Liver (tissue), 9 donors: Measurements from ENCODE around the gene AARSD1. TPM values are rescaled to one million over a fixed set of nuclear protein-coding genes. Genes with fewer than 3 reads are reported as not detected.

ENCODE experiments used
- DNase-seq: peaks from one replicate; pipeline ENCODE4 v3.0.0-alpha.2; 2017; ENCODE audit warnings: low spot score
- H3K27ac ChIP-seq, 2 donors: one replicate each; pipeline ENCODE4 v1.7.0; 2013; ENCODE audit warnings: inconsistent platforms in 2 of 2, low read length in 2 of 2, control low read depth in 1 of 2, low read depth in 1 of 2, mild to moderate bottlenecking in 1 of 2
- H3K27me3 ChIP-seq, 4 donors: one replicate each; pipeline versions ENCODE4 v1.6.1 to v1.7.0; 2013; ENCODE audit warnings: low read length in 3 of 4, inconsistent platforms in 1 of 4, mild to moderate bottlenecking in 1 of 4, moderate library complexity in 1 of 4; ENCODE audit not compliant: control insufficient read depth in 4 of 4, insufficient read depth in 4 of 4
- H3K36me3 ChIP-seq, 4 donors: one replicate each; pipeline versions ENCODE4 v1.6.1 to v1.7.0; 2013; ENCODE audit warnings: low read length in 3 of 4, mild to moderate bottlenecking in 3 of 4, low read depth in 1 of 4, moderate library complexity in 1 of 4; ENCODE audit not compliant: control insufficient read depth in 4 of 4, insufficient read depth in 3 of 4
- H3K4me1 ChIP-seq, 4 donors: one replicate each; pipeline versions ENCODE4 v1.6.1 to v1.7.0; 2013; ENCODE audit warnings: low read length in 3 of 4, mild to moderate bottlenecking in 3 of 4, moderate library complexity in 1 of 4; ENCODE audit not compliant: control insufficient read depth in 4 of 4, insufficient read depth in 4 of 4
- H3K4me3 ChIP-seq, 3 donors: one replicate each; pipeline versions ENCODE4 v1.6.1 to v1.7.0; 2013; ENCODE audit warnings: low read length in 3 of 3, control low read depth in 1 of 3, low read depth in 1 of 3, mild to moderate bottlenecking in 1 of 3
- H3K9ac ChIP-seq, 2 donors: one replicate each; pipeline ENCODE4 v1.7.0; 2013; ENCODE audit warnings: low read length in 2 of 2, mild to moderate bottlenecking in 2 of 2, moderate library complexity in 2 of 2, control low read depth in 1 of 2, low read depth in 1 of 2
- H3K9me3 ChIP-seq, 4 donors: one replicate each; pipeline versions ENCODE4 v1.6.1 to v1.7.0; 2013; ENCODE audit warnings: low read length in 3 of 4; ENCODE audit not compliant: control insufficient read depth in 4 of 4
- CTCF ChIP-seq: fragments of 150-350 bp; IDR thresholded peaks from 2 replicates; pipeline ENCODE4 v1.5.1; 2017; ENCODE audit warnings: improper control_type of control experiment, low read depth, low read length; ENCODE audit not compliant: missing input control
- EGR1 ChIP-seq, 2 donors: IDR thresholded peaks; 2 replicates each; pipeline ENCODE4 v1.6.1; 2016 to 2018; ENCODE audit warnings: antibody characterized with exemption in 2 of 2, low read depth in 2 of 2
- FOXA1 ChIP-seq: IDR thresholded peaks from 2 replicates; pipeline ENCODE4 v1.6.1; 2016; ENCODE audit warnings: antibody characterized with exemption
- GABPA ChIP-seq, 2 donors: IDR thresholded peaks in 1 of 2; conservative IDR thresholded peaks in 1 of 2; 2 replicates each; pipeline ENCODE4 v1.6.1; 2016; ENCODE audit warnings: antibody characterized with exemption in 2 of 2, mild to moderate bottlenecking in 1 of 2, moderate library complexity in 1 of 2
- JUND ChIP-seq, 2 donors: IDR thresholded peaks; 2 replicates each; pipeline ENCODE4 v1.6.1; 2016; ENCODE audit warnings: antibody characterized with exemption in 2 of 2
- MAX ChIP-seq: IDR thresholded peaks from 2 replicates; pipeline ENCODE4 v1.6.1; 2016; ENCODE audit warnings: antibody characterized with exemption
- RAD21 ChIP-seq, 2 donors: IDR thresholded peaks; 2 replicates each; pipeline ENCODE4 v1.6.1; 2016; ENCODE audit warnings: antibody characterized with exemption in 2 of 2, mild to moderate bottlenecking in 2 of 2
- SP1 ChIP-seq: IDR thresholded peaks from 2 replicates; pipeline ENCODE4 v1.6.1; 2018; ENCODE audit warnings: antibody characterized with exemption, mild to moderate bottlenecking
- YY1 ChIP-seq: IDR thresholded peaks from 2 replicates; pipeline ENCODE4 v1.6.1; 2016; ENCODE audit warnings: antibody characterized with exemption, mild to moderate bottlenecking
- WGBS: extraction: QIAGEN DNeasy Blood & Tissue Kit; methylation state at CpG from one replicate; pipeline ENCODE4 v1.1.7; 2013; 5-methylcytosine and 5-hydroxymethylcytosine counted together
- polyA plus RNA-seq, 2 donors: library from polyadenylated mRNA; stranded (reverse) in 1 of 2; unstranded in 1 of 2; fragments of 200-250 nt in 1 of 2; fragments of >200 nt in 1 of 2; fragmentation: Nextera tagmentation in 1 of 2; extraction: Ambion mirVana in 1 of 2; gene quantifications; one replicate each; pipeline versions ENCODE4 v1.2.1 to v1.2.3, GENCODE V29; 2013 to 2015
- total RNA-seq, 2 donors: library from RNA; depleted of rRNA; stranded (reverse); fragments of >200 nt; gene quantifications; one replicate each; pipeline ENCODE4 v1.2.3, GENCODE V29; 2014
- TF ChIP-seq, protein P1 (sequence below): IDR thresholded peaks from 2 replicates; pipeline ENCODE4 v1.6.1; 2016; ENCODE audit warnings: antibody characterized with exemption, mild to moderate bottlenecking
- TF ChIP-seq, protein P2 (sequence below): IDR thresholded peaks from 2 replicates; pipeline ENCODE4 v1.6.1; 2016; ENCODE audit warnings: antibody characterized with exemption
- donor health status: healthy.
- donor health status: healthy.
- donor health status: healthy.
- donor health status: healthy.
- donor health status: healthy.

AARSD1 gene
- total and polyA plus RNA-seq, 4 donors: 8.2 to 25.2 (median 19.6) TPM

DNA sequence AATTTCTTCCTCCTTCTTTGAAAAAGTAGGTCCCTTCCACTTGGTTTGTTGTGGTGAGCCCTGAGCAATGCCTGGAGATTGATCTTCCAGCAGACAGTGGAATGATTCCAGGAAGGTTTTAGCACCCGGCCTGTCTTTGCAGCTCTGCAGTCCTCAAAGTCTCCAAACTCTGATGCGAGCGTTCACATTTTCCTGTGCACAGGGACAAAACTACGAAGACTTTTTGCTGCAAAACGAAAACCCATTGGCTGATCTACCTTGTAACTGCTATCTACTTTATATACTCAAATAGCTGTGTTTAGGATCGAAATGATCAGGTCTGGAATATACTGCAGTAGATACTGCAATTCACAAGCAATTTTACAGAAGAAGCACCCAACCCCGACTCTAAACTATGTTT is 42.0 kb downstream of the AARSD1 start:
- TF ChIP-seq FOXA1: no peak
- no peak for TF ChIP-seq MAX
- no peak for TF ChIP-seq EGR1 (IDR thresholded peaks at IDR 0.05; ENCODE audit: low read depth in 2 of 2)
- TF ChIP-seq GABPA (IDR thresholded peaks at IDR 0.05 in 1 of 2, conservative IDR thresholded peaks at IDR 0.05 in 1 of 2): no peak
- no peak for TF ChIP-seq CTCF
- TF ChIP-seq, protein P1, sequence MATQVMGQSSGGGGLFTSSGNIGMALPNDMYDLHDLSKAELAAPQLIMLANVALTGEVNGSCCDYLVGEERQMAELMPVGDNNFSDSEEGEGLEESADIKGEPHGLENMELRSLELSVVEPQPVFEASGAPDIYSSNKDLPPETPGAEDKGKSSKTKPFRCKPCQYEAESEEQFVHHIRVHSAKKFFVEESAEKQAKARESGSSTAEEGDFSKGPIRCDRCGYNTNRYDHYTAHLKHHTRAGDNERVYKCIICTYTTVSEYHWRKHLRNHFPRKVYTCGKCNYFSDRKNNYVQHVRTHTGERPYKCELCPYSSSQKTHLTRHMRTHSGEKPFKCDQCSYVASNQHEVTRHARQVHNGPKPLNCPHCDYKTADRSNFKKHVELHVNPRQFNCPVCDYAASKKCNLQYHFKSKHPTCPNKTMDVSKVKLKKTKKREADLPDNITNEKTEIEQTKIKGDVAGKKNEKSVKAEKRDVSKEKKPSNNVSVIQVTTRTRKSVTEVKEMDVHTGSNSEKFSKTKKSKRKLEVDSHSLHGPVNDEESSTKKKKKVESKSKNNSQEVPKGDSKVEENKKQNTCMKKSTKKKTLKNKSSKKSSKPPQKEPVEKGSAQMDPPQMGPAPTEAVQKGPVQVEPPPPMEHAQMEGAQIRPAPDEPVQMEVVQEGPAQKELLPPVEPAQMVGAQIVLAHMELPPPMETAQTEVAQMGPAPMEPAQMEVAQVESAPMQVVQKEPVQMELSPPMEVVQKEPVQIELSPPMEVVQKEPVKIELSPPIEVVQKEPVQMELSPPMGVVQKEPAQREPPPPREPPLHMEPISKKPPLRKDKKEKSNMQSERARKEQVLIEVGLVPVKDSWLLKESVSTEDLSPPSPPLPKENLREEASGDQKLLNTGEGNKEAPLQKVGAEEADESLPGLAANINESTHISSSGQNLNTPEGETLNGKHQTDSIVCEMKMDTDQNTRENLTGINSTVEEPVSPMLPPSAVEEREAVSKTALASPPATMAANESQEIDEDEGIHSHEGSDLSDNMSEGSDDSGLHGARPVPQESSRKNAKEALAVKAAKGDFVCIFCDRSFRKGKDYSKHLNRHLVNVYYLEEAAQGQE: no peak
- TF ChIP-seq YY1: no peak
- TF ChIP-seq JUND (IDR thresholded peaks at IDR 0.05): no peak
- no peak for TF ChIP-seq SP1
- TF ChIP-seq, protein P2, sequence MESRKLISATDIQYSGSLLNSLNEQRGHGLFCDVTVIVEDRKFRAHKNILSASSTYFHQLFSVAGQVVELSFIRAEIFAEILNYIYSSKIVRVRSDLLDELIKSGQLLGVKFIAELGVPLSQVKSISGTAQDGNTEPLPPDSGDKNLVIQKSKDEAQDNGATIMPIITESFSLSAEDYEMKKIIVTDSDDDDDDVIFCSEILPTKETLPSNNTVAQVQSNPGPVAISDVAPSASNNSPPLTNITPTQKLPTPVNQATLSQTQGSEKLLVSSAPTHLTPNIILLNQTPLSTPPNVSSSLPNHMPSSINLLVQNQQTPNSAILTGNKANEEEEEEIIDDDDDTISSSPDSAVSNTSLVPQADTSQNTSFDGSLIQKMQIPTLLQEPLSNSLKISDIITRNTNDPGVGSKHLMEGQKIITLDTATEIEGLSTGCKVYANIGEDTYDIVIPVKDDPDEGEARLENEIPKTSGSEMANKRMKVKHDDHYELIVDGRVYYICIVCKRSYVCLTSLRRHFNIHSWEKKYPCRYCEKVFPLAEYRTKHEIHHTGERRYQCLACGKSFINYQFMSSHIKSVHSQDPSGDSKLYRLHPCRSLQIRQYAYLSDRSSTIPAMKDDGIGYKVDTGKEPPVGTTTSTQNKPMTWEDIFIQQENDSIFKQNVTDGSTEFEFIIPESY: no peak
- TF ChIP-seq RAD21 (IDR thresholded peaks at IDR 0.05): no peak
- H3K27ac ChIP-seq: no peak overlapping the region
- no peaks in the 10 kb centered on the region for H3K27me3 ChIP-seq
- no peaks in the 10 kb centered on the region for H3K36me3 ChIP-seq
- no peak for DNase-seq
- H3K9ac ChIP-seq: no peak overlapping the region
- H3K4me1 ChIP-seq: peaks cover 2 to 19% (median 4%) of the 10 kb centered on the region in 4 donors
- H3K4me3 ChIP-seq: no peak overlapping the region
- WGBS: 75% methylated on average over 7 of the region's 7 CpGs
- no peaks in the 10 kb centered on the region for H3K9me3 ChIP-seq

GRCh38 chr17:42920922-42921321 is 43.3 kb downstream of the AARSD1 start:
- DNase-seq: no peak

More at GRCh38 chr17:42920922-42921321, 43.3 kb downstream of the AARSD1 start:
- H3K27me3 ChIP-seq: no peaks in the 10 kb centered on the region
- 53% methylated on average over 3 of the region's 3 CpGs for WGBS
- H3K4me3 ChIP-seq: no peak overlapping the region
- H3K9me3 ChIP-seq: no peaks in the 10 kb centered on the region
- no peak overlapping the region for H3K9ac ChIP-seq
- no peak overlapping the region for H3K27ac ChIP-seq
- peaks cover 2 to 23% (median 6%) of the 10 kb centered on the region in 4 donors for H3K4me1 ChIP-seq
- H3K36me3 ChIP-seq: no peaks in the 10 kb centered on the region
- TF ChIP-seq FOXA1 (no peak), RAD21 (IDR thresholded peaks at IDR 0.05) (peak in 1 of 2 donors; percentile 6), SP1 (peak; percentile 14)
